ENCODE results near the gene SLC37A1.
A peak's percentile ranks its signal among the peaks of the same experiment; 100 is the strongest.

Gene SLC37A1

GRCh38 chr21:42490720-42491119 is 22.9 kb upstream of the SLC37A1 start:
- Histone ChIP-seq H4K5ac (ENCODE audit: low read length) (no peak overlapping the region), H3K4me2 (ENCODE audit: low read length) (no peak overlapping the region), H3K27me3 (ENCODE audit: insufficient read depth, low read length, poor library complexity) (no peaks in the 10 kb centered on the region), H2BK120ac (ENCODE audit: low read depth, low read length) (no peak overlapping the region), H3K9ac (ENCODE audit: low read length) (no peak overlapping the region), H3K36me3 (ENCODE audit: control insufficient read depth, insufficient read depth, low read length) (no peaks in the 10 kb centered on the region), H3K18ac (ENCODE audit: low read length) (no peak overlapping the region), H3K4me3 (ENCODE audit: low read length) (no peak overlapping the region), H2BK5ac (ENCODE audit: low read length) (no peak overlapping the region), H2BK15ac (replicated peaks; ENCODE audit: low read depth) (no peak overlapping the region), H3K4ac (ENCODE audit: low read depth, low read length) (no peak overlapping the region), H3K27ac (ENCODE audit: low read depth, low read length) (no peak overlapping the region), H3K23ac (ENCODE audit: low read length) (no peak overlapping the region), H4K8ac (ENCODE audit: low read depth, low read length) (no peak overlapping the region), H2AK5ac (ENCODE audit: low read length) (no peak overlapping the region), H3K79me2 (ENCODE audit: control insufficient read depth, insufficient read depth, low read length) (no peaks in the 10 kb centered on the region), H3K56ac (ENCODE audit: low read length) (no peak overlapping the region), H3K79me1 (ENCODE audit: low read length) (no peaks in the 10 kb centered on the region), H3K4me1 (ENCODE audit: control insufficient read depth, low read depth, low read length) (no peaks in the 10 kb centered on the region)
- DNase-seq: no peak

DNA sequence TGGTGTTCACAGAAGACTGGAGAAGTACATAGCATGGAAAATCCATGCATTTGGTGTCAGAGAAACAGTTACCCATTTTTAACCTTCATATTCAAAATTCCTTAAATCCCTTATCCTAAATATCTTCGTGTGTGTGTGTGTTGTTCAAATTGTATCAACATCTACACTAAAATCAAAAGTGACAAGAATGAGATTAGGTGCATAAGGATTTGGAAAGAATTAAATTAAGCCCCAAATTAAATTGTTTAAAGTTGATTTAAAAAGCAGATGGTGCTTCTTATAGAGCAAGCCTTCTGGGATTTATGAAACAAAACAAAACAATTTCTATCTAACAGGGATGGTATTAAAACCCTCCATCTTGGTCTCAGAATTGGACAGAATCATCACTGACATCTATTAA is 22.3 kb upstream of the SLC37A1 start:
- H3K4me1 ChIP-seq (ENCODE audit: control insufficient read depth, low read depth, low read length): no peaks in the 10 kb centered on the region
- WGBS (ENCODE audit: extremely low coverage, insufficient coverage, low lambda C conversion rate): no CpG with 5 or more reads among the region's 1 CpG
- no peak overlapping the region for H3K56ac ChIP-seq (ENCODE audit: low read length)
- H3K18ac ChIP-seq (ENCODE audit: low read length): no peak overlapping the region
- no peak overlapping the region for H2BK15ac ChIP-seq (replicated peaks; ENCODE audit: low read depth)
- no peaks in the 10 kb centered on the region for H3K79me1 ChIP-seq (ENCODE audit: low read length)
- H3K9ac ChIP-seq (ENCODE audit: low read length): no peak overlapping the region
- no peaks in the 10 kb centered on the region for H3K36me3 ChIP-seq (ENCODE audit: control insufficient read depth, insufficient read depth, low read length)
- no peak for DNase-seq
- no peak overlapping the region for H2BK5ac ChIP-seq (ENCODE audit: low read length)
- H3K27ac ChIP-seq (ENCODE audit: low read depth, low read length): no peak overlapping the region
- H3K79me2 ChIP-seq (ENCODE audit: control insufficient read depth, insufficient read depth, low read length): no peaks in the 10 kb centered on the region
- H4K5ac ChIP-seq (ENCODE audit: low read length): no peak overlapping the region
- H3K4ac ChIP-seq (ENCODE audit: low read depth, low read length): no peak overlapping the region
- no peak overlapping the region for H2BK120ac ChIP-seq (ENCODE audit: low read depth, low read length)
- no peak overlapping the region for H3K4me2 ChIP-seq (ENCODE audit: low read length)
- H3K27me3 ChIP-seq (ENCODE audit: insufficient read depth, low read length, poor library complexity): no peaks in the 10 kb centered on the region
- no peak overlapping the region for H2AK5ac ChIP-seq (ENCODE audit: low read length)
- H3K4me3 ChIP-seq (ENCODE audit: low read length): no peak overlapping the region
- no peak overlapping the region for H4K8ac ChIP-seq (ENCODE audit: low read depth, low read length)
- no peak overlapping the region for H3K23ac ChIP-seq (ENCODE audit: low read length)

DNA sequence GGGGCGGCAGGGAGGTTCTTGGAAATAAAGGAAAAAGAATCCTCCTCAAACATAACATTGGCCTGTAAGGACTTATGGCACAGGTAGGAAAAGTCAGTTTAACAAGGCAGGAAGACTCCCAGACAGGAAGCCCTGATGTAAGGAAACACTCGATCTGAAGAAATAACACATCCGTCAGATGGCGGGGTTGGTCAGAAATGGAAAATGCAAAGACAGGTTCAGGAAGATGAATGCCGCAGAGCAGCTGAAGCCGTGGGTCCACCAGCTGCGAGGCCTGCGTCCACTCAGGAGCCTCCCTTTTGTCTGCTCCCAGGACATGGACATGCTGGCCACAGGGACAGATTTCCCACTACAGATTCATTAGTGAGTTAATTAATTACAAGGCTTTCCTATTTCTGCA is 21.5 kb upstream of the SLC37A1 start:
- Histone ChIP-seq H3K79me1 (ENCODE audit: low read length) (no peaks in the 10 kb centered on the region), H3K4me3 (ENCODE audit: low read length) (no peak overlapping the region), H3K79me2 (ENCODE audit: control insufficient read depth, insufficient read depth, low read length) (no peaks in the 10 kb centered on the region), H3K36me3 (ENCODE audit: control insufficient read depth, insufficient read depth, low read length) (no peaks in the 10 kb centered on the region), H3K23ac (ENCODE audit: low read length) (no peak overlapping the region), H2BK5ac (ENCODE audit: low read length) (no peak overlapping the region), H2AK5ac (ENCODE audit: low read length) (no peak overlapping the region), H4K5ac (ENCODE audit: low read length) (no peak overlapping the region), H3K18ac (ENCODE audit: low read length) (no peak overlapping the region), H3K27ac (ENCODE audit: low read depth, low read length) (no peak overlapping the region), H3K9ac (ENCODE audit: low read length) (no peak overlapping the region), H3K4me1 (ENCODE audit: control insufficient read depth, low read depth, low read length) (no peaks in the 10 kb centered on the region), H3K27me3 (ENCODE audit: insufficient read depth, low read length, poor library complexity) (no peaks in the 10 kb centered on the region), H3K56ac (ENCODE audit: low read length) (no peak overlapping the region), H2BK120ac (ENCODE audit: low read depth, low read length) (no peak overlapping the region), H4K8ac (ENCODE audit: low read depth, low read length) (no peak overlapping the region), H3K4ac (ENCODE audit: low read depth, low read length) (no peak overlapping the region), H3K4me2 (ENCODE audit: low read length) (no peak overlapping the region), H2BK15ac (replicated peaks; ENCODE audit: low read depth) (no peak overlapping the region)
- no peak for DNase-seq
- no CpG with 5 or more reads among the region's 8 CpGs for WGBS (ENCODE audit: extremely low coverage, insufficient coverage, low lambda C conversion rate)

- no CpG with 5 or more reads among the region's 13 CpGs for WGBS (ENCODE audit: extremely low coverage, insufficient coverage, low lambda C conversion rate)
Observed at GRCh38 chr21:42493109-42494060, 20.3 kb upstream of the SLC37A1 start.

GRCh38 chr21:42495027-42495426 is 18.6 kb upstream of the SLC37A1 start:
- Histone ChIP-seq H2BK15ac (replicated peaks; ENCODE audit: low read depth) (no peak overlapping the region), H3K79me1 (ENCODE audit: low read length) (no peaks in the 10 kb centered on the region), H3K18ac (ENCODE audit: low read length) (no peak overlapping the region), H2BK5ac (ENCODE audit: low read length) (no peak overlapping the region), H4K5ac (ENCODE audit: low read length) (no peak overlapping the region), H2AK5ac (ENCODE audit: low read length) (no peak overlapping the region), H3K9ac (ENCODE audit: low read length) (no peak overlapping the region), H3K27me3 (ENCODE audit: insufficient read depth, low read length, poor library complexity) (no peaks in the 10 kb centered on the region), H3K56ac (ENCODE audit: low read length) (no peak overlapping the region), H3K4me2 (ENCODE audit: low read length) (no peak overlapping the region), H3K4me3 (ENCODE audit: low read length) (no peak overlapping the region), H3K4me1 (ENCODE audit: control insufficient read depth, low read depth, low read length) (no peaks in the 10 kb centered on the region), H4K8ac (ENCODE audit: low read depth, low read length) (no peak overlapping the region), H3K36me3 (ENCODE audit: control insufficient read depth, insufficient read depth, low read length) (no peaks in the 10 kb centered on the region), H2BK120ac (ENCODE audit: low read depth, low read length) (no peak overlapping the region), H3K23ac (ENCODE audit: low read length) (no peak overlapping the region), H3K4ac (ENCODE audit: low read depth, low read length) (no peak overlapping the region), H3K27ac (ENCODE audit: low read depth, low read length) (no peak overlapping the region), H3K79me2 (ENCODE audit: control insufficient read depth, insufficient read depth, low read length) (no peaks in the 10 kb centered on the region)
- DNase-seq: no peak
- WGBS (ENCODE audit: extremely low coverage, insufficient coverage, low lambda C conversion rate): no CpG with 5 or more reads among the region's 5 CpGs

More at GRCh38 chr21:42493109-42494060, 20.3 kb upstream of the SLC37A1 start:
- Histone ChIP-seq H3K27me3 (ENCODE audit: insufficient read depth, low read length, poor library complexity) (no peaks in the 10 kb centered on the region), H3K56ac (ENCODE audit: low read length) (no peak overlapping the region), H3K18ac (ENCODE audit: low read length) (no peak overlapping the region), H2AK5ac (ENCODE audit: low read length) (no peak overlapping the region), H3K9ac (ENCODE audit: low read length) (no peak overlapping the region), H2BK15ac (replicated peaks; ENCODE audit: low read depth) (no peak overlapping the region), H3K27ac (ENCODE audit: low read depth, low read length) (no peak overlapping the region), H3K4ac (ENCODE audit: low read depth, low read length) (no peak overlapping the region), H4K8ac (ENCODE audit: low read depth, low read length) (no peak overlapping the region), H3K79me2 (ENCODE audit: control insufficient read depth, insufficient read depth, low read length) (no peaks in the 10 kb centered on the region), H3K23ac (ENCODE audit: low read length) (no peak overlapping the region), H3K4me3 (ENCODE audit: low read length) (no peak overlapping the region), H2BK5ac (ENCODE audit: low read length) (no peak overlapping the region), H3K36me3 (ENCODE audit: control insufficient read depth, insufficient read depth, low read length) (no peaks in the 10 kb centered on the region), H2BK120ac (ENCODE audit: low read depth, low read length) (no peak overlapping the region), H3K79me1 (ENCODE audit: low read length) (no peaks in the 10 kb centered on the region), H3K4me1 (ENCODE audit: control insufficient read depth, low read depth, low read length) (no peaks in the 10 kb centered on the region), H4K5ac (ENCODE audit: low read length) (no peak overlapping the region), H3K4me2 (ENCODE audit: low read length) (no peak overlapping the region)
- DNase-seq: peak; percentile 32

GRCh38 chr21:42495765-42496119 is 17.9 kb upstream of the SLC37A1 start:
- peak overlapping the region; percentile 13 for H3K4me3 ChIP-seq (ENCODE audit: low read length)
- no peaks in the 10 kb centered on the region for H3K36me3 ChIP-seq (ENCODE audit: control insufficient read depth, insufficient read depth, low read length)
- peak overlapping the region; percentile 85 for H3K4me2 ChIP-seq (ENCODE audit: low read length)
- H3K79me2 ChIP-seq (ENCODE audit: control insufficient read depth, insufficient read depth, low read length): no peaks in the 10 kb centered on the region
- H3K23ac ChIP-seq (ENCODE audit: low read length): no peak overlapping the region
- H3K79me1 ChIP-seq (ENCODE audit: low read length): no peaks in the 10 kb centered on the region
- H4K8ac ChIP-seq (ENCODE audit: low read depth, low read length): no peak overlapping the region
- H3K4ac ChIP-seq (ENCODE audit: low read depth, low read length): no peak overlapping the region
- no peak overlapping the region for H2BK120ac ChIP-seq (ENCODE audit: low read depth, low read length)
- no peak overlapping the region for H3K27ac ChIP-seq (ENCODE audit: low read depth, low read length)
- H2AK5ac ChIP-seq (ENCODE audit: low read length): no peak overlapping the region
- H3K18ac ChIP-seq (ENCODE audit: low read length): no peak overlapping the region
- no peak for DNase-seq
- no CpG with 5 or more reads among the region's 18 CpGs for WGBS (ENCODE audit: extremely low coverage, insufficient coverage, low lambda C conversion rate)
- H4K5ac ChIP-seq (ENCODE audit: low read length): no peak overlapping the region
- no peak overlapping the region for H3K56ac ChIP-seq (ENCODE audit: low read length)
- H3K4me1 ChIP-seq (ENCODE audit: control insufficient read depth, low read depth, low read length): no peaks in the 10 kb centered on the region
- no peak overlapping the region for H2BK5ac ChIP-seq (ENCODE audit: low read length)
- no peak overlapping the region for H2BK15ac ChIP-seq (replicated peaks; ENCODE audit: low read depth)
- no peaks in the 10 kb centered on the region for H3K27me3 ChIP-seq (ENCODE audit: insufficient read depth, low read length, poor library complexity)
- H3K9ac ChIP-seq (ENCODE audit: low read length): no peak overlapping the region
